ENCODE measurements around the gene FBXO10. TPM values are rescaled to one million over a fixed set of nuclear protein-coding genes. Genes with fewer than 3 reads are reported as not detected.
"Not testable (repeated sequence)": the region's sequence is repeated elsewhere in the genome, so short reads cannot be mapped to it uniquely, and the experiment has no call there.

The FBXO10 gene
- total and polyA plus RNA-seq, 3 donors from 2014 or later = 28.3 to 31.7 (median 28.7) TPM

DNA sequence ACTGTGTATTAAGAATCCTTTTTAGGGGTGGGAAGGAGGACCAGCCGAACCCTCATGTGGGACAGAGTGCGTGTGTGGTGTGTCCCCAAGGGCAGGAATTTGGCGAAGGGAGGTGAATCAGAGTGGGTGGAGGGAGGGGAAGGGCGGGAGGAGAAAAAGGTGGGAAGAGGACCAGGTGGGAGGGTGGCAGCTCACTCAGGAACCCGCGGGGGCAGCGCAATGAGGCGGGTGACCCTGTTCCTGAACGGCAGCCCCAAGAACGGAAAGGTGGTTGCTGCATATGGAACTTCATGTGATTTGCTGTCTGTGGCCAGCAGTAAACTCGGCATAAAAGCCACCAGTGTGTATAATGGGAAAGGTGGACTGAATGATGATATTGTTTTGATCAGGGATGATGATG, 99.2 kb downstream of the FBXO10 start:
- Histone ChIP-seq H3K27ac (no peak overlapping the region), H3K4me3 (no peak overlapping the region), H3K27me3 (no peaks in the 10 kb centered on the region), H3K9me3 (no peaks in the 10 kb centered on the region), H3K36me3 (ENCODE audit: low read depth, missing control alignments) (no peaks in the 10 kb centered on the region), H3K4me1 (peaks cover 5% of the 10 kb centered on the region)
- TF ChIP-seq, protein P1, sequence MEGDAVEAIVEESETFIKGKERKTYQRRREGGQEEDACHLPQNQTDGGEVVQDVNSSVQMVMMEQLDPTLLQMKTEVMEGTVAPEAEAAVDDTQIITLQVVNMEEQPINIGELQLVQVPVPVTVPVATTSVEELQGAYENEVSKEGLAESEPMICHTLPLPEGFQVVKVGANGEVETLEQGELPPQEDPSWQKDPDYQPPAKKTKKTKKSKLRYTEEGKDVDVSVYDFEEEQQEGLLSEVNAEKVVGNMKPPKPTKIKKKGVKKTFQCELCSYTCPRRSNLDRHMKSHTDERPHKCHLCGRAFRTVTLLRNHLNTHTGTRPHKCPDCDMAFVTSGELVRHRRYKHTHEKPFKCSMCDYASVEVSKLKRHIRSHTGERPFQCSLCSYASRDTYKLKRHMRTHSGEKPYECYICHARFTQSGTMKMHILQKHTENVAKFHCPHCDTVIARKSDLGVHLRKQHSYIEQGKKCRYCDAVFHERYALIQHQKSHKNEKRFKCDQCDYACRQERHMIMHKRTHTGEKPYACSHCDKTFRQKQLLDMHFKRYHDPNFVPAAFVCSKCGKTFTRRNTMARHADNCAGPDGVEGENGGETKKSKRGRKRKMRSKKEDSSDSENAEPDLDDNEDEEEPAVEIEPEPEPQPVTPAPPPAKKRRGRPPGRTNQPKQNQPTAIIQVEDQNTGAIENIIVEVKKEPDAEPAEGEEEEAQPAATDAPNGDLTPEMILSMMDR (IDR thresholded peaks at IDR 0.05) = no peak
- no peak for TF ChIP-seq POLR2A (IDR thresholded peaks at IDR 0.05)
- DNase-seq = no peak
- intact Hi-C loops (cut with DNase I; ENCODE audit: low total_unique reads) = no loop called here
- 76 to 80% methylated on average over 11 of the region's 11 CpGs for WGBS, 2 donors

GRCh38 chr9:37474438-37474837, 101.7 kb downstream of the FBXO10 start:
- no peak for DNase-seq
- Histone ChIP-seq H3K27ac (no peak overlapping the region), H3K4me1 (peaks cover 8% of the 10 kb centered on the region), H3K27me3 (no peaks in the 10 kb centered on the region), H3K9me3 (no peaks in the 10 kb centered on the region), H3K36me3 (ENCODE audit: low read depth, missing control alignments) (no peaks in the 10 kb centered on the region), H3K4me3 (no peak overlapping the region)
- intact Hi-C loops (cut with DNase I; ENCODE audit: low total_unique reads) = no loop called here
- WGBS, 2 donors = 95 to 97% methylated on average over 3 of the region's 3 CpGs
- no peak for TF ChIP-seq POLR2A (IDR thresholded peaks at IDR 0.05)
- TF ChIP-seq, protein P1 (IDR thresholded peaks at IDR 0.05) = no peak

DNA sequence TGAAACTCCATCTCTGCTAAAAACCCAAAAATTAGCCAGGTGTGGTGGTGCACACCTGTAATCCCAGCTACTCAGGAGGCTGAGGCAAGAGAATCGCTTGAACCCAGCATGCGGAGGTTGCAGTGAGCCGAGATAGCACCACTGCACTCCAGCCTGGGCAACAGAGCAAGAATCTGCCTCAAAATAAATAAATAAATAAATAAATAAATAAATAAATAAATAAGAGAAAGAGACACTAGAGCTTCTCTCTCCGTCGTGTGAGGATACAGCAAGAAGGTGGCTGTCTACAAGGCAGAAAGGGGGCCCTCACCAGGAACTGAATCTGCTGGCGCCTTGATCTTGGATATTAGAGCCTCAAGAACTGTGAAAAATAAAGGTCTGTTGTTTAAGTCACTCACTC, 102.2 kb downstream of the FBXO10 start:
- intact Hi-C loops (cut with DNase I; ENCODE audit: low total_unique reads); H3K27ac ChIP-seq; H3K9me3 ChIP-seq: not testable (repeated sequence)

GRCh38 chr9:37471942-37472684, 104.1 kb downstream of the FBXO10 start:
- H3K27ac ChIP-seq = peak overlapping the region; percentile 76 to 78
- TF ChIP-seq POLR2A (IDR thresholded peaks at IDR 0.05) = no peak
- TF ChIP-seq, protein P1 (IDR thresholded peaks at IDR 0.05) = no peak
- H3K4me3 ChIP-seq = peak overlapping the region in 1 of 2 donors; percentile 45
- peaks cover 8% of the 10 kb centered on the region for H3K4me1 ChIP-seq
- no peak for DNase-seq
- WGBS, 2 donors = 23 to 30% methylated on average over 7 of the region's 7 CpGs
- intact Hi-C loops (cut with DNase I; ENCODE audit: low total_unique reads) = no loop called here
- no peaks in the 10 kb centered on the region for H3K27me3 ChIP-seq
- no peaks in the 10 kb centered on the region for H3K36me3 ChIP-seq (ENCODE audit: low read depth, missing control alignments)
- no peaks in the 10 kb centered on the region for H3K9me3 ChIP-seq

More for the DNA sequence above, 102.2 kb downstream of the FBXO10 start:
- not testable (repeated sequence) for H3K4me3 ChIP-seq; H3K4me1 ChIP-seq; H3K36me3 ChIP-seq (ENCODE audit: low read depth, missing control alignments); DNase-seq; H3K27me3 ChIP-seq
- WGBS, 2 donors = 63 to 64% methylated on average over 6 of the region's 6 CpGs

- Histone ChIP-seq H3K4me1 (peaks cover 20% of the 10 kb centered on the region), H3K27me3 (no peaks in the 10 kb centered on the region), H3K4me3 (peak overlapping the region in 1 of 2 donors; percentile 23), H3K36me3 (ENCODE audit: low read depth, missing control alignments) (no peaks in the 10 kb centered on the region), H3K9me3 (no peaks in the 10 kb centered on the region), H3K27ac (no peak overlapping the region)
- DNase-seq = no peak
- intact Hi-C loops (cut with DNase I; ENCODE audit: low total_unique reads) = no loop called here
- 62 to 73% methylated on average over 6 of the region's 6 CpGs for whole genome bisulfite sequencing, 2 donors
- TF ChIP-seq, protein P1 (IDR thresholded peaks at IDR 0.05) = no peak
- TF ChIP-seq POLR2A (IDR thresholded peaks at IDR 0.05) = no peak
These were observed 107.6 kb downstream of the FBXO10 start for GRCh38 chr9:37468620-37469019.

GRCh38 chr9:37467530-37467929, 108.7 kb downstream of the FBXO10 start:
- intact Hi-C loops (cut with DNase I; ENCODE audit: low total_unique reads); H3K27me3 ChIP-seq; H3K9me3 ChIP-seq; H3K36me3 ChIP-seq (ENCODE audit: low read depth, missing control alignments); H3K4me3 ChIP-seq; DNase-seq; H3K27ac ChIP-seq: not testable (repeated sequence)
- H3K4me1 ChIP-seq = peaks cover 26% of the 10 kb centered on the region
- 54 to 74% methylated on average over 17 of the region's 17 CpGs for WGBS, 2 donors

Data from testis (tissue), 3 donors.